Ectodermal cell (in vitro differentiated cells): ENCODE data around the gene FANCD2.
"Not testable (repeated sequence)": the region's sequence is repeated elsewhere in the genome, so short reads cannot be mapped to it uniquely, and the experiment has no call there.

Source experiments
- H3K27ac ChIP-seq: 2 replicates; pipeline ENCODE4 v1.7.0; 2013; ENCODE audit warnings: mild to moderate bottlenecking, low read depth, low read length; ENCODE audit not compliant: insufficient read depth, poor library complexity, severe bottlenecking
- H3K27me3 ChIP-seq: 2 replicates; pipeline ENCODE4 v1.7.0; 2013; ENCODE audit warnings: mild to moderate bottlenecking, low read length; ENCODE audit not compliant: insufficient read depth, control insufficient read depth, poor library complexity, severe bottlenecking
- H3K36me3 ChIP-seq: one replicate; pipeline ENCODE4 v1.7.0; 2013; ENCODE audit warnings: low read length; ENCODE audit not compliant: control insufficient read depth, insufficient read depth
- H3K4me1 ChIP-seq: one replicate; pipeline ENCODE4 v1.7.0; 2013; ENCODE audit warnings: low read length; ENCODE audit not compliant: control insufficient read depth, insufficient read depth
- H3K4me3 ChIP-seq: 2 replicates; pipeline ENCODE4 v1.7.0; 2013; ENCODE audit warnings: low read depth, low read length, control low read depth; ENCODE audit not compliant: insufficient read depth
- H3K9me3 ChIP-seq: 2 replicates; pipeline ENCODE4 v1.7.0; 2013; ENCODE audit warnings: mild to moderate bottlenecking, low read length, moderate library complexity; ENCODE audit not compliant: control insufficient read depth
- WGBS, 2 experiments: methylation state at CpG; one replicate each; pipeline ENCODE4 v1.1.7; 2013; ENCODE audit warnings: missing lambda C conversion rate in 2 of 2; 5-methylcytosine and 5-hydroxymethylcytosine counted together

The FANCD2 gene

DNA sequence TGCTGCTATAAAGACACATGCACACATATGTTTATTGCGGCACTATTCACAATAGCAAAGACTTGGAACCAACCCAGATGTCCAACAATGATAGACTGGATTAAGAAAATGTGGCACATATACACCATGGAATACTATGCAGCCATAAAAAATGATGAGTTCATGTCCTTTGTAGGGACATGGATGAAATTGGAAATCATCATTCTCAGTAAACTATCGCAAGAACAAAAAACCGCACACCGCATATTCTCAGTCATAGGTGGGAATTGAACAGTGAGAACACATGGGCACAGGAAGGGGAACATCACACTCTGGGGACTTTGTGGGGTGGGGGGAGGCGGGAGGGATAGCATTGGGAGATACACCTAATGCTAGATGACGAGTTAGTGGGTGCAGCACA is 26.8 kb downstream of the FANCD2 start:
- 86 to 92% methylated on average over 4 of the region's 6 CpGs for WGBS, 2 experiments
- H3K27me3 ChIP-seq, H3K36me3 ChIP-seq, H3K9me3 ChIP-seq, H3K4me1 ChIP-seq, H3K4me3 ChIP-seq, H3K27ac ChIP-seq: not testable (repeated sequence)

GRCh38 chr3:10055097-10055496 is 28.9 kb downstream of the FANCD2 start:
- H3K4me1 ChIP-seq: no peaks in the 10 kb centered on the region
- H3K27me3 ChIP-seq: no peaks in the 10 kb centered on the region
- H3K4me3 ChIP-seq: no peak overlapping the region
- WGBS, 2 experiments: 97 to 98% methylated on average over 3 of the region's 4 CpGs
- H3K9me3 ChIP-seq: no peaks in the 10 kb centered on the region
- H3K36me3 ChIP-seq: peaks cover 2% of the 10 kb centered on the region
- H3K27ac ChIP-seq: no peak overlapping the region

- H3K9me3 ChIP-seq, H3K4me3 ChIP-seq, H3K27me3 ChIP-seq, H3K27ac ChIP-seq, H3K4me1 ChIP-seq: not testable (repeated sequence)
- H3K36me3 ChIP-seq: peaks cover 46% of the 10 kb centered on the region
- 95% methylated on average over 26 to 27 of the region's 33 CpGs for WGBS, 2 experiments
Observed at GRCh38 chr3:10070077-10070476, 43.8 kb downstream of the FANCD2 start.

DNA sequence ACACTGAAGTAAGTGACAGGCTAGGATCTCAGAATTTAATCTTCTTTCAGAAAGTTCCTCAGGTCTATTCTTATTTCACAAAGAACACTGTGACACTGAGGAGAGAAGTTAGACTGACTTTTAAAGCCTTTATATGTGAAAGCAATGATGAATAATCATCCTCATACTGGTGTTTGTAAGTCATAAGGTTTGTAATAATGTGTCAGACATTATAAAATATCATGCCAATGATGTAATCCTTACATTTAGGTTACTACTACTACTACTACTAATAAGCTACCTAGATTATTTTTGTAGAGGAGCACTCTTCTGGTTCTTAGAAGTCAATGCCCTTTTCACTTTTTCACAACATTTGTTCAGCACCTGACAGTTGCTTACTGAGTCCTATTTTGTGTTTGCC is 48.4 kb downstream of the FANCD2 start:
- Histone ChIP-seq H3K4me1 (no peaks in the 10 kb centered on the region), H3K27me3 (no peaks in the 10 kb centered on the region), H3K36me3 (peaks cover 17% of the 10 kb centered on the region), H3K27ac (no peak overlapping the region), H3K4me3 (no peak overlapping the region), H3K9me3 (no peaks in the 10 kb centered on the region)

DNA sequence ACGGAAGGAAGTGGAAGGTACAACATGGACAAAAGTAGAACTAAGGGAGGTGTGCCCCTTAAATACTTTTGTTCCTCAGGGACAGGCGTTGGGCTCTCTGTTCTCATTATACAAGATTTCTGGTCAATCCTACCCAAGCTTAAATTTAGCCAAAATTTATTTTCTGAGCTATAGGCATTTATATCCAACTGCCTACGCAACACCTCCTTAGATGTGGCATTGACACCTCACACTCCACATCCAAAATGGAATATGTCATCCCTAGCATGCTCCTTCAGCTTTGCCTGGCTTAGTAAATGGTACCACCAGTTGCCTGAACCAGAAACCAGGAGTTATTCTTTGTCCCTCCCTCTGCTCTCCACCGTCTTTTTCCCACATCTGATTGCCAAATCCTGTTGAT is 55.6 kb downstream of the FANCD2 start:
- H3K9me3 ChIP-seq: no peaks in the 10 kb centered on the region
- WGBS, 2 experiments: 93 to 94% methylated on average over 4 of the region's 4 CpGs
- no peaks in the 10 kb centered on the region for H3K4me1 ChIP-seq
- no peak overlapping the region for H3K4me3 ChIP-seq
- peaks cover 37% of the 10 kb centered on the region for H3K36me3 ChIP-seq
- H3K27me3 ChIP-seq: no peaks in the 10 kb centered on the region
- no peak overlapping the region for H3K27ac ChIP-seq

- no peaks in the 10 kb centered on the region for H3K4me1 ChIP-seq
- H3K9me3 ChIP-seq: no peaks in the 10 kb centered on the region
- no peak overlapping the region for H3K4me3 ChIP-seq
- H3K27ac ChIP-seq: no peak overlapping the region
- WGBS, 2 experiments: 89 to 95% methylated on average over 1 of the region's 1 CpG
- H3K36me3 ChIP-seq: peaks cover 41% of the 10 kb centered on the region
- no peaks in the 10 kb centered on the region for H3K27me3 ChIP-seq
Observed at GRCh38 chr3:10085738-10086137, 59.5 kb downstream of the FANCD2 start.

- Histone ChIP-seq H3K4me1 (no peaks in the 10 kb centered on the region), H3K9me3 (no peaks in the 10 kb centered on the region), H3K4me3 (no peak overlapping the region), H3K36me3 (peaks cover 29% of the 10 kb centered on the region), H3K27ac (no peak overlapping the region), H3K27me3 (no peaks in the 10 kb centered on the region)
- WGBS, 2 experiments: 91 to 96% methylated on average over 4 of the region's 4 CpGs
Observed at GRCh38 chr3:10088256-10088655, 62.0 kb downstream of the FANCD2 start.

DNA sequence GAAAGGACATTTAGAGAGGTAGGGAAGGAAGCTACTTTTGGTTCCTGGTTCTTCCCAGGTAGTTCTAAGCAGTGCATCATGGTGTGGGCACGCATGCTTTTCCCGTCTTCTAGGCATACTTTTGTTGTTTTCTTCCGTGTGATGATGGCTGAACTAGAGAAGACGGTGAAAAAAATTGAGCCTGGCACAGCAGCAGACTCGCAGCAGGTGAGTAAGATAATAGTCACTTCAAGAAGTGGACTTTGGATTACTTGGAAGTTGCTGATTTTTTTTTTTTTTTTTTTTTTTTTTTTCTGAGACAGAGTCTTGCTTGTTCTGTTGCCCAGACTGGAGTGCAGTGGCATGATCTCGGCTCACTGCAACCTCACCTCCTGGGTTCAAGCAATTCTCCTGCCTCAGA is 63.9 kb downstream of the FANCD2 start:
- H3K36me3 ChIP-seq: peaks cover 31% of the 10 kb centered on the region
- 96 to 97% methylated on average over 6 of the region's 6 CpGs for WGBS, 2 experiments
- H3K4me3 ChIP-seq: no peak overlapping the region
- no peak overlapping the region for H3K27ac ChIP-seq
- H3K9me3 ChIP-seq: no peaks in the 10 kb centered on the region
- no peaks in the 10 kb centered on the region for H3K27me3 ChIP-seq
- H3K4me1 ChIP-seq: no peaks in the 10 kb centered on the region

DNA sequence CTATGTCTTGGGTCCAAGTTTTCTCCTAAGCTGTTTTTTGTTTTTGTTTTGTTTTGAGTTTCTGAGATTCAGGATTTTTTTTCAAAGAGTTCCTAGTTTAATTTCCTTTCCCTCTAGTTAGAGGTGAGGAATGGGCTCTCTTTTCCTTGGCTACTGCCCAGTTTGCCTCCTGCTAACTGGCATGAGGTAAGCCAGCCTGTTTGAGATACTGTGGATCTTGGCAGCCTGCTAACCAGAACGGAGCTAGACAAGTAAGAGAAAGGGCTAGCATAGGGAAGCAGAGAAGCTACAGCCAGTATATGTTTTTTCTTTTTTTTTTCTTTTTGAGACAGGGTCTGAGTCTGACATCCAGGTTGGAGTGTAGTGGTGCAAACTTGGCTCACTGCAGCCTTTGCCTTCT is 64.5 kb downstream of the FANCD2 start:
- not testable (repeated sequence) for H3K27ac ChIP-seq, H3K9me3 ChIP-seq, H3K27me3 ChIP-seq, H3K4me1 ChIP-seq, H3K4me3 ChIP-seq
- H3K36me3 ChIP-seq: peaks cover 35% of the 10 kb centered on the region
- 60% methylated on average over 1 of the region's 1 CpG; no CpG with 5 or more reads in 1 of the 2 experiments for WGBS, 2 experiments

- not testable (repeated sequence) for H3K9me3 ChIP-seq, H3K27me3 ChIP-seq, H3K4me1 ChIP-seq, H3K4me3 ChIP-seq, H3K27ac ChIP-seq
- WGBS, 2 experiments: no CpG with 5 or more reads among the region's 2 CpGs
- H3K36me3 ChIP-seq: peaks cover 32% of the 10 kb centered on the region
Observed at GRCh38 chr3:10091387-10091786, 65.2 kb downstream of the FANCD2 start.

DNA sequence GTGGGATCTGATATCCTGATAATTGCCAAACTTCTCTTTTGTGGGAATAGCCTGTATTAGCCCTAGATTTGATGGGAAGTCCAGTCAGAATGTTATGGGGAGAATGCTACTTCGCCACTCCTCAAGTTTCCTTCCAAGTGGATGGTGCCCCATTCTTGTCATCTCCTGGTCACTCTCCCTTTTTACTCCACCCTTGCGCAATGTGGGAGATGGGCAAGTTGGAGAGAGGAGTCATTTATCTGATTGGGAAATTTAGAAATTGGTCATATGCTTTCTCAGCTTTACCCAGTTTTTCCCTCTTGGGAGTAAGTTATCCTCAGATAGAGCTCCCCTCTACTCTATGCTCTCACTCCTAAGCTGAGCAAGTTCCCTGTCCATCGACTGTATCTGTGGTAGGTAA is 67.4 kb downstream of the FANCD2 start:
- Histone ChIP-seq H3K36me3 (peaks cover 32% of the 10 kb centered on the region), H3K4me3 (no peak overlapping the region), H3K27me3 (no peaks in the 10 kb centered on the region), H3K9me3 (no peaks in the 10 kb centered on the region), H3K4me1 (no peaks in the 10 kb centered on the region), H3K27ac (no peak overlapping the region)
- 100% methylated on average over 1 to 3 of the region's 3 CpGs for WGBS, 2 experiments
